OCI-LY7 (cell line): ENCODE measurements around the gene PRR14. TPM values are rescaled to one million over a fixed set of nuclear protein-coding genes. Genes with fewer than 3 reads are reported as not detected.

Source experiments
- BruUV-seq: library from RNA; stranded (reverse); fragments of 400-500 nt; replicated peaks from 2 replicates; lab custom pipeline; 2021; lab: Mats Ljungman, UMichigan
- CTCF ChIA-PET: fragments of 300-600 bp; sonication (Branson Sonifier 250); formaldehyde crosslinking; loops from one replicate; lab custom pipeline; 2022; ENCODE audit warnings: antibody characterized with exemption; ENCODE audit not compliant: unreplicated experiment; lab: Charles Lee
- POLR2A ChIA-PET: fragments of 300-600 bp; sonication (Branson Sonifier 250); formaldehyde crosslinking; loops from one replicate; lab custom pipeline; 2022; ENCODE audit warnings: antibody characterized with exemption; lab: Charles Lee
- DNase-seq: peaks from one replicate; pipeline ENCODE4 v3.0.0-alpha.2; 2015; ENCODE audit warnings: low spot score
- H2AFZ ChIP-seq: fragments of 200-600 bp; sonication (generic), shearing (Covaris generic); 2 replicates; pipeline ENCODE4 v1.6.1; 2014; ENCODE audit warnings: mild to moderate bottlenecking, antibody characterized with exemption, low read length, moderate library complexity
- H3K27ac ChIP-seq: fragments of 200-600 bp; sonication (generic); 2 replicates; pipeline ENCODE4 v1.5.1; 2014; ENCODE audit warnings: mixed run types, low read depth, mild to moderate bottlenecking, moderate library complexity, low read length, inconsistent platforms; ENCODE audit not compliant: poor library complexity, severe bottlenecking
- H3K36me3 ChIP-seq: fragments of 200-600 bp; sonication (generic); 2 replicates; pipeline ENCODE4 v1.6.1; 2014; ENCODE audit warnings: mild to moderate bottlenecking, antibody characterized with exemption, low read length, moderate library complexity, mixed read lengths; ENCODE audit not compliant: insufficient read depth
- H3K4me1 ChIP-seq: fragments of 200-600 bp; sonication (generic); 2 replicates; pipeline ENCODE4 v1.5.1; 2014; ENCODE audit warnings: mild to moderate bottlenecking, low read length; ENCODE audit not compliant: insufficient read depth, poor library complexity, severe bottlenecking
- H3K4me2 ChIP-seq: fragments of 200-600 bp; sonication (generic); 2 replicates; pipeline ENCODE4 v1.6.1; 2014; ENCODE audit warnings: mild to moderate bottlenecking, low read length
- H3K4me3 ChIP-seq: fragments of 200-600 bp; sonication (generic); 2 replicates; pipeline ENCODE4 v1.5.1; 2014; ENCODE audit warnings: mild to moderate bottlenecking, low read depth, low read length; ENCODE audit not compliant: poor library complexity, severe bottlenecking
- H3K79me2 ChIP-seq: fragments of 200-600 bp; sonication (generic); 2 replicates; pipeline ENCODE4 v1.6.1; 2016; ENCODE audit warnings: low read depth, mild to moderate bottlenecking, low read length, moderate library complexity, mixed read lengths; ENCODE audit not compliant: insufficient read depth
- H3K9me2 ChIP-seq: fragments of 200-600 bp; sonication (generic); 2 replicates; pipeline ENCODE4 v1.6.1; 2016; ENCODE audit warnings: mild to moderate bottlenecking, low read length, mixed read lengths; ENCODE audit not compliant: insufficient read depth
- H3K9me3 ChIP-seq: fragments of 200-600 bp; sonication (generic); 2 replicates; pipeline ENCODE4 v1.6.1; 2014; ENCODE audit warnings: mild to moderate bottlenecking, mixed run types, low read length, mixed read lengths
- H4K20me1 ChIP-seq: fragments of 200-600 bp; sonication (generic); 2 replicates; pipeline ENCODE4 v1.6.1; 2014; ENCODE audit warnings: mild to moderate bottlenecking, antibody characterized with exemption, low read length, moderate library complexity, mixed read lengths; ENCODE audit not compliant: insufficient read depth
- EZH2phosphoT487 ChIP-seq: fragments of 200-600 bp; sonication (generic); IDR thresholded peaks from 2 replicates; pipeline ENCODE4 v1.6.1; 2018; ENCODE audit warnings: low read depth, borderline replicate concordance, mild to moderate bottlenecking, mixed run types, antibody characterized with exemption, low read length, moderate library complexity, mixed read lengths
- intact Hi-C: fragments of 100-400 bp; cut with micrococcal nuclease; formaldehyde crosslinking; loops from one replicate; pipeline ENCODE4 v1.10.0; 2022; ENCODE audit not compliant: unreplicated experiment
- total RNA-seq, 2 experiments: library from RNA; depleted of rRNA in 1 of 2; stranded (reverse); fragments of >200 nt in 1 of 2; shearing (Covaris generic) in 1 of 2; gene quantifications; 2 replicates each; pipeline ENCODE4 v1.2.3, GENCODE V29; 2014 to 2022
- TF ChIP-seq, protein P1 (sequence below): fragments of 200-600 bp; sonication (generic); conservative IDR thresholded peaks from 2 replicates; pipeline ENCODE4 v1.5.1; 2014; ENCODE audit warnings: mild to moderate bottlenecking, antibody characterized with exemption, low read length, moderate library complexity, mixed read lengths

Gene PRR14
- total RNA-seq, 2 experiments from 2014 or later, result 33.2 to 75.5 TPM

DNA sequence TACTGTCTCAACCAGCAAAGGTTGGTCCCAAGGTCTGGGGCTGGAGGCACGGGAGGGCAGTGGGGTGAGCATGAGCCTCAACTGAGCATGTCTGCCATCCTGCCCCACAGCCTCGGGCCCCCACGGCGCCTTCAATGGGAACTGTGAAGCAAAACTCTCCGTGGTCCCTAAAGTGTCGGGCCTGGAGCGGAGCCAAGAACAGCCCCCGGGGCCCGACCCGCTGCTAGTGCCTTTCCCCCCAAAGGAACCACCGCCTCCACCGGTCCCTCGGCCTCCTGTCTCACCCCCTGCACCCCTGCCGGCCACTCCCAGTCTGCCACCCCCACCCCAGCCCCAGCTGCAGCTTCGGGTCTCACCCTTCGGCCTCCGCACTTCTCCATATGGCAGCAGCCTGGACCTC is 11.7 kb downstream of the PRR14 start:
- peaks cover 70% of the 10 kb centered on the region for H3K36me3 ChIP-seq
- TF ChIP-seq, protein P1, sequence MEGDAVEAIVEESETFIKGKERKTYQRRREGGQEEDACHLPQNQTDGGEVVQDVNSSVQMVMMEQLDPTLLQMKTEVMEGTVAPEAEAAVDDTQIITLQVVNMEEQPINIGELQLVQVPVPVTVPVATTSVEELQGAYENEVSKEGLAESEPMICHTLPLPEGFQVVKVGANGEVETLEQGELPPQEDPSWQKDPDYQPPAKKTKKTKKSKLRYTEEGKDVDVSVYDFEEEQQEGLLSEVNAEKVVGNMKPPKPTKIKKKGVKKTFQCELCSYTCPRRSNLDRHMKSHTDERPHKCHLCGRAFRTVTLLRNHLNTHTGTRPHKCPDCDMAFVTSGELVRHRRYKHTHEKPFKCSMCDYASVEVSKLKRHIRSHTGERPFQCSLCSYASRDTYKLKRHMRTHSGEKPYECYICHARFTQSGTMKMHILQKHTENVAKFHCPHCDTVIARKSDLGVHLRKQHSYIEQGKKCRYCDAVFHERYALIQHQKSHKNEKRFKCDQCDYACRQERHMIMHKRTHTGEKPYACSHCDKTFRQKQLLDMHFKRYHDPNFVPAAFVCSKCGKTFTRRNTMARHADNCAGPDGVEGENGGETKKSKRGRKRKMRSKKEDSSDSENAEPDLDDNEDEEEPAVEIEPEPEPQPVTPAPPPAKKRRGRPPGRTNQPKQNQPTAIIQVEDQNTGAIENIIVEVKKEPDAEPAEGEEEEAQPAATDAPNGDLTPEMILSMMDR, result no peak
- no peak for TF ChIP-seq EZH2phosphoT487
- peaks cover 26% of the 10 kb centered on the region for H3K79me2 ChIP-seq
- peaks cover 15% of the 10 kb centered on the region for H3K4me1 ChIP-seq
- no peaks in the 10 kb centered on the region for H4K20me1 ChIP-seq
- POLR2A ChIA-PET, result no interaction called here
- CTCF ChIA-PET, result no interaction called here
- no peak overlapping the region for H3K4me3 ChIP-seq
- no peaks in the 10 kb centered on the region for H3K9me2 ChIP-seq
- BruUV-seq, result no TSS peak
- no peak for DNase-seq
- H2AFZ ChIP-seq, result no peak overlapping the region
- intact Hi-C loops, result no loop called here
- H3K4me2 ChIP-seq, result no peak overlapping the region
- no peak overlapping the region for H3K27ac ChIP-seq
- H3K9me3 ChIP-seq, result no peaks in the 10 kb centered on the region

DNA sequence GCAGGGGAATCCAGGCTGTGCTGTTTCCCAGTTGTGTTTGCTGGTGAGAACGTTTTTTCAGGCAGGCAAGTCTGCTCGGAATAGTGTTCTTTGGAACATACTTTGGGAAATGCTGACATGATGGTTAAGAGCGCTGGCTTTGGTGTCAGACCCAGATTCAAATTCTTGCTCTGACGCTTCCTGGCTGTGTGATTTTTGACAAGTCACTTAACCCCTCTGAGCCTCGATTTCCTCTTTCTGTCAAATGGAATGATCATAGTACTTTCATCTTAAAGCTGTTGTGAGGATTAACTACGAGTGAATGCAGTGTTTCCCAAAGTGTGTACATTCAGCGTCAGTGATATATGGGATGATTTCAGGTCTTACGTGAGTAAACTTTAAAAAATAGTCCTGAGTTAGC is 12.3 kb downstream of the PRR14 start:
- intact Hi-C loops, result no loop called here
- H3K36me3 ChIP-seq, result peaks cover 76% of the 10 kb centered on the region
- no peaks in the 10 kb centered on the region for H4K20me1 ChIP-seq
- H3K79me2 ChIP-seq, result peaks cover 26% of the 10 kb centered on the region
- H3K4me3 ChIP-seq, result no peak overlapping the region
- POLR2A ChIA-PET, result no interaction called here
- no peak overlapping the region for H2AFZ ChIP-seq
- DNase-seq, result no peak
- no TSS peak for BruUV-seq
- TF ChIP-seq EZH2phosphoT487, result no peak
- CTCF ChIA-PET, result no interaction called here
- H3K4me2 ChIP-seq, result no peak overlapping the region
- H3K4me1 ChIP-seq, result peaks cover 11% of the 10 kb centered on the region
- H3K9me2 ChIP-seq, result no peaks in the 10 kb centered on the region
- no peaks in the 10 kb centered on the region for H3K9me3 ChIP-seq
- no peak overlapping the region for H3K27ac ChIP-seq

DNA sequence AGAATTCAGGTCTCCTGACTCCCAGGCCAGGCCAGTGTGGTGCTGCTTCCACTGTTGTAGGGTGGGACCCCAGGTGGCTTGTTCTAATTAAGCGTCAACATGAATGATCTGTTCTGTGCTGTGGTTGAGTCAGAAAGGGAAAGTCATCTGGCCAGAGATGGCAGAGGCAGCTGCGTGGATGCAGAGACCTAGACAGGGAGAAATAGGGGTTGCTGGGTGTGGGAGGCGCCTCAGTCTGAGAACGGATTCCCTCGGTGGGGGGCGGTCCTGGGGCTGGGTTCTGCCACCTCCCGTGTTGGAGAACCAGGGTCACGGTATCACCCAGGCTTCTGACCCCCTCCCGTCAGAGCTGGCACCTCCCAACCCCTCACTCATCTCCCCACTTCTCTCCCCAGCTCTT is 13.1 kb downstream of the PRR14 start:
- no peak overlapping the region for H3K27ac ChIP-seq
- no peak overlapping the region for H3K4me3 ChIP-seq
- ChIA-PET CTCF (no interaction called here), POLR2A (no interaction called here)
- peaks cover 11% of the 10 kb centered on the region for H3K4me1 ChIP-seq
- H3K79me2 ChIP-seq, result peaks cover 26% of the 10 kb centered on the region
- no peaks in the 10 kb centered on the region for H3K9me3 ChIP-seq
- DNase-seq, result no peak
- TF ChIP-seq, protein P1, result no peak
- no peak for TF ChIP-seq EZH2phosphoT487
- BruUV-seq, result no TSS peak
- intact Hi-C loops, result no loop called here
- no peak overlapping the region for H3K4me2 ChIP-seq
- no peak overlapping the region for H2AFZ ChIP-seq
- peaks cover 82% of the 10 kb centered on the region for H3K36me3 ChIP-seq
- H3K9me2 ChIP-seq, result no peaks in the 10 kb centered on the region
- no peaks in the 10 kb centered on the region for H4K20me1 ChIP-seq
